SK-N-SH treated with all-trans-retinoic acid at 6 μM for 48 hours (cell line): ENCODE data around the gene SLC25A10.

ENCODE experiments used
- ATAC-seq: fragments of 200-7000 bp; cut with Tn5 transposase; 3 replicates; pipeline ENCODE4 v1.9.1; 2020; ENCODE audit warnings: mild to moderate bottlenecking, moderate library complexity
- ARNTL ChIP-seq: fragments of 450-650 bp; formaldehyde crosslinking; IDR thresholded peaks from 2 replicates; pipeline ENCODE4 v1.5.0; 2020; ENCODE audit warnings: low read depth, mild to moderate bottlenecking, moderate library complexity, borderline replicate concordance
- BACH2 ChIP-seq: fragments of 250-450 bp; sonication (Bioruptor Pico); IDR thresholded peaks from 2 replicates; pipeline ENCODE4 v1.9.0; 2021; ENCODE audit warnings: mild to moderate bottlenecking, borderline replicate concordance
- CSRNP3 ChIP-seq: fragments of 250-450 bp; sonication (Bioruptor Pico); IDR thresholded peaks from 2 replicates; pipeline ENCODE4 v1.5.1; 2021; ENCODE audit warnings: mild to moderate bottlenecking, moderate library complexity
- ESRRG ChIP-seq: fragments of 250-450 bp; sonication (Bioruptor Pico); IDR thresholded peaks from 2 replicates; pipeline ENCODE4 v1.6.1; 2021; ENCODE audit warnings: mild to moderate bottlenecking
- GLIS3 ChIP-seq: fragments of 250-450 bp; sonication (Bioruptor Pico); IDR thresholded peaks from 2 replicates; pipeline ENCODE4 v1.5.0; 2020; ENCODE audit warnings: mild to moderate bottlenecking, moderate library complexity
- ISL1 ChIP-seq: fragments of 250-450 bp; sonication (Bioruptor Pico); IDR thresholded peaks from 2 replicates; pipeline ENCODE4 v2.1.2; 2022; ENCODE audit warnings: mild to moderate bottlenecking, moderate library complexity
- OSR1 ChIP-seq: fragments of 250-450 bp; sonication (Bioruptor Pico); IDR thresholded peaks from 2 replicates; pipeline ENCODE4 v1.8.0; 2022; ENCODE audit warnings: moderate library complexity, mild to moderate bottlenecking, inconsistent platforms
- PATZ1 ChIP-seq: fragments of 250-450 bp; sonication (Bioruptor Pico); IDR thresholded peaks from 2 replicates; pipeline ENCODE4 v1.8.0; 2020; ENCODE audit warnings: mild to moderate bottlenecking, moderate library complexity, borderline replicate concordance
- SNAI2 ChIP-seq: fragments of 250-450 bp; sonication (Bioruptor Pico); IDR thresholded peaks from 2 replicates; pipeline ENCODE4 v1.5.0; 2020; ENCODE audit warnings: mild to moderate bottlenecking, moderate library complexity
- TCF4 ChIP-seq: fragments of 250-450 bp; sonication (Bioruptor Pico); IDR thresholded peaks from 2 replicates; pipeline ENCODE4 v1.8.0; 2021; ENCODE audit warnings: mild to moderate bottlenecking, moderate library complexity, borderline replicate concordance
- TOX ChIP-seq: fragments of 250-450 bp; sonication (Bioruptor Pico); IDR thresholded peaks from 2 replicates; pipeline ENCODE4 v1.8.0; 2021; ENCODE audit warnings: mild to moderate bottlenecking, moderate library complexity, borderline replicate concordance
- TSHZ2 ChIP-seq: fragments of 250-450 bp; sonication (Bioruptor Pico); IDR thresholded peaks from 2 replicates; pipeline ENCODE4 v1.5.0; 2020; ENCODE audit warnings: mild to moderate bottlenecking, moderate library complexity
- ZFP3 ChIP-seq: fragments of 250-450 bp; sonication (Bioruptor Pico); IDR thresholded peaks from 2 replicates; pipeline ENCODE4 v1.5.0; 2020; ENCODE audit warnings: mild to moderate bottlenecking, moderate library complexity
- ZFP30 ChIP-seq: fragments of 450-650 bp; formaldehyde crosslinking; IDR thresholded peaks from 2 replicates; pipeline ENCODE4 v1.5.0; 2022; ENCODE audit warnings: mild to moderate bottlenecking, moderate library complexity
- ZNF70 ChIP-seq: fragments of 450-650 bp; formaldehyde crosslinking; IDR thresholded peaks from 2 replicates; pipeline ENCODE4 v1.5.0; 2020; ENCODE audit warnings: mild to moderate bottlenecking, moderate library complexity
- ZNF8 ChIP-seq: fragments of 450-650 bp; formaldehyde crosslinking; IDR thresholded peaks from 2 replicates; pipeline ENCODE4 v1.5.0; 2020; ENCODE audit warnings: mild to moderate bottlenecking, moderate library complexity
- TF ChIP-seq, protein P1 (sequence below): fragments of 250-450 bp; sonication (Bioruptor Pico); IDR thresholded peaks from 2 replicates; pipeline ENCODE4 v1.8.0; 2021; ENCODE audit warnings: low read depth, mild to moderate bottlenecking, moderate library complexity, borderline replicate concordance

The SLC25A10 gene

DNA sequence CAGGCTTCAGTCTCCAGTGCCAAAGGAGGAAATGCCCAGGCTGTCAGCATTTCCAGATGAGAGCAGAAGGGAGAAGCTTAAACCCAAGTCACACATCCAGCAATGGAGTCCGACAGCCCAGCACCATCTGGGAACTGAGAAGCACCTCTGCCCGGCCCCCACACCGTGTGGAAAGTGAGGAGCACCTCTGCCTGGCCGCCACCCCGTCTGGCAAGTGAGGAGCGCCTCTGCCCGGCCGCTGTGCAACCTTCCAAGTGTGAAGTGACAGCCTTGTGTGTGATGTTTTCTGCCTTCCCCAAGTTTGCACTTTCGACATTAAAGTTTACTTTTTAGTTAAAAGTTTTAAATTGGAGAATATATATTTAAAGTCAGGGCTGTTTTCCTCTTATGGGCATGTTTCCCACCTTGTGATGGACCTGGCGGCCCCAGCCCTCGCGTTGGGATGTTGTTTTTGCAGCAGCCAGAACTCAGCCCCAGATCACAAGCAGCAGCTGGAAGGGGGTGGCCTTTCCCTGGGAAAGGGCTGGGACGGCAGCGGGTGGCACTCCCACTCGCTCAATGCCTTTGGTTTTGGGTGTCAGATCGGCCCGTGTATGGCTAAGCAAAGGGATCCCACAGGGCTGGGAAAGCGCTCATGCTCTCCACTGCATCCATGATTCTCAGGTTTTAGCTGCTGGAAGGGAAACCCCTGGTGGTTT, 38.4 kb upstream of the SLC25A10 start (continued):
- TF ChIP-seq TSHZ2 (CRISPR knock-in tag), result no peak
- no peak for TF ChIP-seq PATZ1
- TF ChIP-seq BACH2, result no peak
- TF ChIP-seq, protein P1, sequence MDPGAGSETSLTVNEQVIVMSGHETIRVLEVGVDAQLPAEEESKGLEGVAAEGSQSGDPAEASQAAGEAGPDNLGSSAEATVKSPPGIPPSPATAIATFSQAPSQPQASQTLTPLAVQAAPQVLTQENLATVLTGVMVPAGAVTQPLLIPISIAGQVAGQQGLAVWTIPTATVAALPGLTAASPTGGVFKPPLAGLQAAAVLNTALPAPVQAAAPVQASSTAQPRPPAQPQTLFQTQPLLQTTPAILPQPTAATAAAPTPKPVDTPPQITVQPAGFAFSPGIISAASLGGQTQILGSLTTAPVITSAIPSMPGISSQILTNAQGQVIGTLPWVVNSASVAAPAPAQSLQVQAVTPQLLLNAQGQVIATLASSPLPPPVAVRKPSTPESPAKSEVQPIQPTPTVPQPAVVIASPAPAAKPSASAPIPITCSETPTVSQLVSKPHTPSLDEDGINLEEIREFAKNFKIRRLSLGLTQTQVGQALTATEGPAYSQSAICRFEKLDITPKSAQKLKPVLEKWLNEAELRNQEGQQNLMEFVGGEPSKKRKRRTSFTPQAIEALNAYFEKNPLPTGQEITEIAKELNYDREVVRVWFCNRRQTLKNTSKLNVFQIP (CRISPR knock-in tag), result no peak
- TF ChIP-seq ZNF8 (CRISPR knock-in tag), result no peak
- no peak for TF ChIP-seq ZFP30
- no peak for TF ChIP-seq SNAI2 (CRISPR knock-in tag)

DNA sequence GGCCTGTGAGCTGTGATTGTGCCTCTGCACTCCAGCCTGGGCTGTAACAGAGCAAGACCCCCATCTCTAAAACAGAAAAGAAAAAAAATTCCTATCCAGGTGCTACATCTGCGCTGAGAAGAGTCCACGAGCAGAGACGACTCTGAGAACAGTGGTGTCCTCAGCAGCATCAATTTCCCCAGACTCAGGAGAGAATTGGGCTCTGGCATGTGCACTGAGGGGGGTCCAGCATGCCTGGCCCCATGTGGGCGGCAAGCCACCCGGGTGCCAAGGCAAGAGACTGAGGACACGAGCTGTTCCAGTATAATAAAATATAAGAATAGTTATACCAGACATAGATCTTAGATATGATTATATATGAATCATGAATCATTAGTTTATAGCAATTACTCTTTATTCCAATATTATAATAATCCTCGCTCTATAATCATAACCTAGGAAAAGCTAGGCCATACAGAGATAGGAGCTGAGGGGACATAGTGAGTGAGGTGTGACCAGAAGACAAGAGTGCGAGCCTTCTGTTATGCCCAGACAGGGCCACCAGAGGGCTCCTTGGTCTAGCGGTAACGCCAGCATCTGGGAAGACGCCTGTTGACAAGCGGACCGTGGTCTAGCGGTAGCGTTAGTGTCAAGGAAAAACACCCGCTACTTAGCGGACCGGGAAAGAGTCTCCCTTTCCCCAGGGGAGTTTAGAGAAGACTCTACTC, 36.4 kb upstream of the SLC25A10 start:
- ATAC-seq, result peak; percentile 50

DNA sequence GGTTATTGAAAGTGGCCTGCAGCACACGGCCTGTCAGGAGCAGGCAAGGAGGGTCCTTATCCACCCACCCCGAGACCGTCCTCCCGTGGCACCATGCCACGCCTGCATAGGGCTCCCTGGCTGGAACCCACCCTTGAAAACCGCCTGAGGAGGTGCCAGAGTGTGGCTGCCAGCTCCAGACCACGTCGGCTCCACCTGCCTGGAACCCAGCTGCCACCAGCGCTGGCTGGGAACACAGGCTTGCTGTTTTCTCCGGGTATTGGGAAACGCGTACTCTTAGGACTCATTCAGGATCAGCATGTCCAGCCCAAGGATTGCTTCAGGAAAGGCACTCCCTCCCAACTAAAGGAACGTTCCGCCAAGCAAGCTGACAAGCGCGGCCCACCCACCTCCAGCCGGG, 35.2 kb upstream of the SLC25A10 start:
- TF ChIP-seq TSHZ2 (CRISPR knock-in tag) (no peak), TCF4 (CRISPR knock-in tag) (no peak), ZFP3 (CRISPR knock-in tag) (no peak), ZNF8 (CRISPR knock-in tag) (no peak), ESRRG (CRISPR knock-in tag) (no peak)
- ATAC-seq, result peak; percentile 16; the same call in 2 of the 3 replicates

DNA sequence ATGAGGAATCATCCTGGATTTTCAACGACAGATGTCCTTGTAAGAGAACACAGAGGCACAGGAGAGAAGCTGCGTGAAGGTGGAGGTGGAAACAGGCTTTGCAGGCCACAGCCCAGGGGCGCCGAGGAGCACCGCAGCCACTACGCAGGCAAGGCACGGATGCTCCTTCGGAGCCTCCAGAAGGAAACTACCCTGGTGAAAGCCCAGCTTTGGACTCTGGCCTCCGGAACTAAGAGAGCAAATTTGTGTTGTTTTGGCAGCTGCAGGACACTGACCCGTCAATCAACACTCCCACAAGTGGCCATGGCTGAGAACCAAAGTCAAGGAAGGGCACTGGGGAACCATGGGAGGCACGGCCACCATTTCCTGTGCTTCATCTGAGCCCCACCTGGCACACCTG, 31.9 kb upstream of the SLC25A10 start:
- no peak for ATAC-seq
- no peak for TF ChIP-seq ZNF70
- no peak for TF ChIP-seq ZNF8 (CRISPR knock-in tag)
- TF ChIP-seq SNAI2 (CRISPR knock-in tag), result no peak
- TF ChIP-seq ZFP3 (CRISPR knock-in tag), result no peak
- no peak for TF ChIP-seq ARNTL
- no peak for TF ChIP-seq ISL1 (CRISPR knock-in tag)
- TF ChIP-seq, protein P1 (CRISPR knock-in tag), result no peak
- TF ChIP-seq OSR1 (CRISPR knock-in tag), result no peak
- no peak for TF ChIP-seq TOX
- no peak for TF ChIP-seq GLIS3
- TF ChIP-seq CSRNP3 (CRISPR knock-in tag), result no peak
